Adipocyte (in vitro differentiated cells): ENCODE data around the gene SPRYD7.
"Not testable (repeated sequence)": the region's sequence is repeated elsewhere in the genome, so short reads cannot be mapped to it uniquely, and the experiment has no call there.

ENCODE experiments used
- DNase-seq: peaks from one replicate; pipeline ENCODE4 v3.0.0-alpha.2; 2015; ENCODE audit warnings: low read depth
- H3K27me3 ChIP-seq: replicated peaks from 2 replicates; pipeline ENCODE4 v1.7.0; 2013; ENCODE audit warnings: mild to moderate bottlenecking, low read length, moderate library complexity; ENCODE audit not compliant: control insufficient read depth, insufficient read depth
- H3K36me3 ChIP-seq: 2 replicates; pipeline ENCODE4 v1.7.0; 2013; ENCODE audit warnings: low read length, mild to moderate bottlenecking, moderate library complexity; ENCODE audit not compliant: control insufficient read depth, insufficient read depth, severe bottlenecking
- H3K4me1 ChIP-seq: 2 replicates; pipeline ENCODE4 v1.7.0; 2013; ENCODE audit warnings: mild to moderate bottlenecking, low read length, moderate library complexity; ENCODE audit not compliant: control insufficient read depth, insufficient read depth
- H3K4me3 ChIP-seq: 2 replicates; pipeline ENCODE4 v1.7.0; 2013; ENCODE audit warnings: mild to moderate bottlenecking, low read length, moderate library complexity
- H3K9ac ChIP-seq: 2 replicates; pipeline ENCODE4 v1.7.0; 2013; ENCODE audit warnings: mild to moderate bottlenecking, low read length, moderate library complexity
- H3K9me3 ChIP-seq: 2 replicates; pipeline ENCODE4 v1.7.0; 2013; ENCODE audit warnings: mild to moderate bottlenecking, low read length, moderate library complexity; ENCODE audit not compliant: control insufficient read depth

The SPRYD7 gene

DNA sequence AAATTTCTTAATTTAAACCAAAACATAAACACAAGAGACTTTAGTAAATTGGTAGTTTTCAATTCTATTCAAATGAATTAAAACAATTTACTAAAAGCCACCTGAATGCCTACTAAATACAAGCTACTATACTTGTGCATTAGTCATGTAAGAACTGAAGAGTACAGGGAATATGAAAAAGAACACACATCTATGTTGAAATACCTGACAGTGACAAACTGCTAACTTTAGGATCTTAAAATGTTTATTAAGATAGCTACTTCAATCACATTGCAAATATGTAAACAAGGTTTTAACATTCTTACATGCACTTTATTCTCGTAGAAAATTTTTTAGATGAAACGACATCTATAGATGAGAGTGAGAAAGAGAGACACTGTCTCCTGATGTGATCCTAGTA lies 4.1 kb downstream of the SPRYD7 start:
- H3K4me3 ChIP-seq = no peak overlapping the region
- H3K27me3 ChIP-seq = no peaks in the 10 kb centered on the region
- peaks cover 21% of the 10 kb centered on the region for H3K36me3 ChIP-seq
- no peaks in the 10 kb centered on the region for H3K9me3 ChIP-seq
- no peak for DNase-seq
- no peak overlapping the region for H3K9ac ChIP-seq
- peaks cover 23% of the 10 kb centered on the region for H3K4me1 ChIP-seq

DNA sequence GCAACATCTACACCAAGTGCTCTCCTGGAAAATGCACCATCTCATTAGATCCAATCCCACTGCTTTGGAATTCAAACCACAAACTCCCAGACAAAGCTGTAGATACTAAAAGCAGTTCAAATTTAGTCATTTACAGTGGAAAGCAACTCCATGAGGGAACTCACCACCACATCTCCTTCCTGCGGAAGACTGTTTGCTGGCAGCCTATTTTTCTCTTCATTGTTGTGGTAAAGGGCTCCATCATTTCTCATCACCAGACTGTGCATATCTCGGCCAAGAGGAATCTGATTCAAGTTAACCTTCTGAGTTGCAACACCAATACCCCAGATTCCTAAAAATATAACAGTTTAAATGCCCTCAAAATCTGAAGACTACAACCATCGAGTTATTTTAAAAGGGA lies 8.4 kb downstream of the SPRYD7 start:
- H3K27me3 ChIP-seq = no peaks in the 10 kb centered on the region
- peaks cover 49% of the 10 kb centered on the region for H3K36me3 ChIP-seq
- peaks cover 12% of the 10 kb centered on the region for H3K4me1 ChIP-seq
- peak; percentile 70 for DNase-seq
- H3K9ac ChIP-seq = no peak overlapping the region
- H3K9me3 ChIP-seq = no peaks in the 10 kb centered on the region
- H3K4me3 ChIP-seq = no peak overlapping the region

DNA sequence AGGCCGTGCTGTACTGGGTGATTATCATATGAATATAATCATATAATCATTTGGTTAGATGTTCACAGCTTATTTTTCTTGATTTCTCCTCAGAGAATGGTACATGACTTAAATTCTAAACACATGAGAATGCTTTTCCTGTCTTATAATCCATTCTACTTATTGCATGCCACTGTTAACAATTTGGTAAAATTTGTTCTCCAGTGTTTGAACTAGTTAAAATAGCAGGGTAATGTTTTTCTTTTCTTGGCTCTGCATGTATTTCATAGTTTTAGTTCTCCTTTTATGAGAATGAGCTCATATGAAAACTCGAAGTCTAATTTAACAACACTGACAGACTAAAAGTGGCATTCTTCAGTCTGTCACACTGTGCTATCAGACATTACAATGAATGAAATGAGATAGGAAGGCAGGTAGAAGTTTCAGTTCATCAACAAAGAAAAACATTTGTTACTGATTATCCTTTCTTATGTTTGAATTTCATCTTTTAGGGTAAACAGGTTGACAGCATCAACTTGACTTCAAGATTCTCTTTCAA lies 10.2 kb downstream of the SPRYD7 start:
- Histone ChIP-seq H3K36me3 (peaks cover 60% of the 10 kb centered on the region), H3K4me1 (peaks cover 6% of the 10 kb centered on the region), H3K9ac (no peak overlapping the region), H3K9me3 (no peaks in the 10 kb centered on the region), H3K4me3 (no peak overlapping the region), H3K27me3 (no peaks in the 10 kb centered on the region)
- DNase-seq = peak; percentile 38

DNA sequence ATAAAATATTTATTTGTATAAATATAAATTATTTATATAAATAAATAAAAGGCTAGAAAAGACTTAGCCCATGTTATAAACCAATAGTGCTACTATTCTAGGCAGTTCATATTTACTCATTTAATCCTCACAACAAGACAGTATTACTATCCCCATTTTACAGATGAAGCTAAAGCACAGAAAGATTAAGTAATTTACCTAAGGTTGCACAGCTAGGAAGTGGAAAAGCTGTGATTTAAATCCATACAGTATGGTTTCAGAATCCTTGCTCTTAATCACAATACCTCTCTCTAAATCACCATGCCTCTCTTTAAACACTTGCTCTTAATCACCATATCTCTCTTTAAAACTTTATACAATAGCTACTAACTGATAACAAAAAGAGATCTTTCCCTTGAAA lies 13.8 kb downstream of the SPRYD7 start:
- peaks cover 72% of the 10 kb centered on the region for H3K36me3 ChIP-seq
- H3K9ac ChIP-seq = no peak overlapping the region
- DNase-seq = no peak
- no peak overlapping the region for H3K4me3 ChIP-seq
- H3K4me1 ChIP-seq = no peaks in the 10 kb centered on the region
- H3K27me3 ChIP-seq = no peaks in the 10 kb centered on the region
- no peaks in the 10 kb centered on the region for H3K9me3 ChIP-seq

DNA sequence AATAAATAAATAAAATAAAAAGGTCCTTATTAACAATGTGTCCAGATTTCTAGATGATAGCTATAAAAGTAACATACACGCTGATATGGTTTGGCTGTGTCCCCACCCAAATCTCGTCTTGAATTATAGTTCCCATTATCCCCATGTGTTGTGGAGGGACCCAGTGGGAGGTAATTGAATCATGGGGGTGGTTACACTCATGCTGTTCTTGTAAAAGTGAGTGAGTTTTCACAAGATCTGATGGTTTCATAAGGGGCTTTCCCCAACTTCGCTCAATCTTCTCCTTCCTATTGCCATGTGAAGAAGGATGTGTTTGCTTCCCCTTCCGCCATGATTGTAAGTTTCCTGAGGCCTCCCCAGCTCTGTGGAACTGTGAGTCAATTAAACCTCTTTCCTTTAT lies 15.2 kb downstream of the SPRYD7 start:
- DNase-seq, H3K4me3 ChIP-seq, H3K9me3 ChIP-seq, H3K4me1 ChIP-seq, H3K9ac ChIP-seq, H3K27me3 ChIP-seq: not testable (repeated sequence)
- peaks cover 75% of the 10 kb centered on the region for H3K36me3 ChIP-seq

- H3K4me3 ChIP-seq, DNase-seq: not testable (repeated sequence)
Measured at GRCh38 chr13:49918106-49918505, 18.0 kb downstream of the SPRYD7 start.

DNA sequence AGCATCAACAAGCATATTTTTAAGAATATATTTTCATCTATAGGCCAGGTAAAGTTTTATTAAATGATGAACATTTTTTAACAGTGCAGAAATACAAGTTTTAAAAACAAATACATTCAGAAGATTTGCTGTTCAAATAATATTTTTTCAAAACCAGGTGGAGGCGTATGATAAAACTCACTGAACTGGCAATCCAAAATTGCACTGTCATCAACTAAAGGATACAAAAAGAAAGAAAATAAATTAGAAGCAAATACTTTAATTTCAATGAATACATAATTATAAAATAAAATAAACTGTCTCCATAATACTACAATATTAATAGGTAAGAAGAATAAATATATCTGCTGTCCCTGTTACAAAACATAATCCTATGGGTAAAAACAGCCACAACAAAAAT lies 21.2 kb downstream of the SPRYD7 start:
- Histone ChIP-seq H3K9ac (no peak overlapping the region), H3K36me3 (peaks cover 60% of the 10 kb centered on the region), H3K9me3 (no peaks in the 10 kb centered on the region), H3K4me1 (peaks cover 8% of the 10 kb centered on the region), H3K27me3 (no peaks in the 10 kb centered on the region), H3K4me3 (no peak overlapping the region)
- DNase-seq = no peak

More at GRCh38 chr13:49918106-49918505, 18.0 kb downstream of the SPRYD7 start:
- peaks cover 70% of the 10 kb centered on the region for H3K36me3 ChIP-seq
- not testable (repeated sequence) for H3K27me3 ChIP-seq, H3K4me1 ChIP-seq, H3K9me3 ChIP-seq, H3K9ac ChIP-seq

GRCh38 chr13:49908637-49909036 lies 27.5 kb downstream of the SPRYD7 start:
- no peak for DNase-seq
- H3K9ac ChIP-seq = no peak overlapping the region
- H3K36me3 ChIP-seq = peaks cover 9% of the 10 kb centered on the region
- H3K9me3 ChIP-seq = no peaks in the 10 kb centered on the region
- no peaks in the 10 kb centered on the region for H3K27me3 ChIP-seq
- H3K4me1 ChIP-seq = no peaks in the 10 kb centered on the region
- no peak overlapping the region for H3K4me3 ChIP-seq

- no peak for DNase-seq
- H3K27me3 ChIP-seq = no peaks in the 10 kb centered on the region
- no peak overlapping the region for H3K4me3 ChIP-seq
- H3K9me3 ChIP-seq = no peaks in the 10 kb centered on the region
- no peak overlapping the region for H3K9ac ChIP-seq
- H3K36me3 ChIP-seq = no peaks in the 10 kb centered on the region
- H3K4me1 ChIP-seq = no peaks in the 10 kb centered on the region
Measured at GRCh38 chr13:49904729-49905456, 31.2 kb downstream of the SPRYD7 start.

DNA sequence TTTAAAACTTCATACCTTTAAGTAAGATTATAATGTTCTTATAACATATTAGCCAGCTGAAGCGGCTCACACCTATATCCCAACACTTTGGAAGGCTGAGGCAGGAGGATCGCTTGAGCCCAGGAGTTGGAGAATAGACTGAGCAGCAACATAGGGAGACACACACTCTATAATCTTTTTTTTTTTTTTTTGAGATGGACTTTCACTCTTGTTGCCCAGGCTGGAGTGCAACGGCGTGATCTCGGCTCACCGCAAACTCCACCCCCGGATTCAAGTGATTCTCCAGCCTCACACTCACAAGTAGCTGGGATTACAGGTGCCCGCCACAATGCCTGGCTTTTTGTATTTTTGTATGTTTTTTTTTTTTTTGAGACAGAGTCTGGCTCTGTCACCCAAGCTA lies 37.3 kb downstream of the SPRYD7 start:
- no peaks in the 10 kb centered on the region for H3K4me1 ChIP-seq
- no peak for DNase-seq
- no peak overlapping the region for H3K4me3 ChIP-seq
- no peaks in the 10 kb centered on the region for H3K9me3 ChIP-seq
- H3K36me3 ChIP-seq = no peaks in the 10 kb centered on the region
- H3K9ac ChIP-seq = no peak overlapping the region
- no peaks in the 10 kb centered on the region for H3K27me3 ChIP-seq

- Histone ChIP-seq H3K36me3 (no peaks in the 10 kb centered on the region), H3K4me3 (no peak overlapping the region), H3K4me1 (no peaks in the 10 kb centered on the region), H3K9me3 (no peaks in the 10 kb centered on the region), H3K9ac (no peak overlapping the region), H3K27me3 (no peaks in the 10 kb centered on the region)
- no peak for DNase-seq
Measured at GRCh38 chr13:49897713-49898112, 38.4 kb downstream of the SPRYD7 start.

DNA sequence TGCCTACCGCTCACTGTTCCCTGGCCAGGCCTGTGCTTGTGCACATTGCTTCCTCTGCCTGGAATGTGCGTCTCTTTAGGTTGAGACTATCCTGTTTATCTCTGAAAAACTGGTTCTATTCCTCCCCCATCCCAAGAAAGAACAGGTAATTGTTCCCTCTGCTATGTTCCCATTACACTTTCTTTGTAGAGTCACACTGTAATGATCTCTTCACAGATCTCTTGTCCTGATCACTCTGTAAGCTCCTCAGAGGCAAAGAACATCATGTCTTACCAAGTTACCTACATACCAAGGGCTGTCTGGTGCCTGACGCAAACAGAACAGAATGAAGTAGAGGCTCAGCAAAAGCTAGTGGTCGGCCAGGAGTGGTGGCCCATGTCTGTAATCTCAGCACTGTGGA lies 40.3 kb downstream of the SPRYD7 start:
- Histone ChIP-seq H3K9me3 (no peaks in the 10 kb centered on the region), H3K27me3 (no peaks in the 10 kb centered on the region), H3K4me3 (no peak overlapping the region), H3K4me1 (no peaks in the 10 kb centered on the region), H3K9ac (no peak overlapping the region), H3K36me3 (no peaks in the 10 kb centered on the region)
- DNase-seq = no peak
